ENCODE results near the gene SYMPK.
"Not testable (repeated sequence)": the region's sequence is repeated elsewhere in the genome, so short reads cannot be mapped to it uniquely, and the experiment has no call there.

Gene SYMPK

DNA sequence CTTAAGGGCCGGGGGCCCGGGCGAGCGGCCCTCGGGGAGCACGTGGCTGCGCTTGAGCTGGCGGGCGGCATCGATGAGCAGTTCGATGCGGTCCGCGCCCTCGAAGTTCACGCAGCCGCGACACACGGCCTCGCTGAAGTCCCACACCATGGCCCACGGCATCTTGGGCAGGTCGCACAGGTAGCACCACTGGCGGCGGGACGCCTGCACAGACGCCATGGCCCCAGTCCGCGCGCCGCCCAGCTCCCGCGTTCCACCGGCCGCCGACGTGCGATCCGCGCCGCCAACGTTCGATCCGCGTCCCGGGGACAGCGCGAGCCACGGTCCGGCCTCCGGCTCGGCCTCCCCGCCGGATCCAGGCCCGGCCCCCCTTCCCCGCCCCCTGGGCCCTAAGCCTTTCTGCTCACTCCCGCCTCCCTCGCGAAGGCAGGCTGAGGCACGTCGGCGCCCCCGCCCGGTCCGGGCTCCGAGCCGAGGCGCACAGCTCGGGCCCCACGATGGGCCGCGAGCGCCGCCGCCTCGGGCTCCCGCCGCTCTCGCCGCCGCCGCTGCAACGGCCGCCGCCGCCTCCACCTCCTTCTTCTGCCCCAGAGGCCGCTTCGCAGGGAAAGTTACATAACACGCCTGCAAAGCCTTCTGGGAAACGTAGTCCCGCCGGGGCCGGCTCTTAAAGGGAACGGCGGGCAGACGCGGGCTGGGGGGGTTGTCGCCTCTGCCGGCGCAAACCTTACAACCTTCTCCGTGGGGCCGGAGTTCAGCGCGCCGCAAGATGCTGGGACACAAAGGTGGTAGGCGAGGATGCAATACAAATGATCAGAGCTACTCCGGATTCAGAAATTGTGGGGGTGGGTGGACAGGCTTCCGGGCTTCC is 22.8 kb upstream of the SYMPK start, which contains the start of gene IRF2BP1:
Gene IRF2BP1, minus strand, starts transcription at position 586 of the 871 bp plus-strand sequence. Its CDS starts 367 bp downstream, at position 219.
- DNase-seq = peak; percentile 83

GRCh38 chr19:45884682-45885555 is 22.0 kb upstream of the SYMPK start:
- no peak for DNase-seq

DNA sequence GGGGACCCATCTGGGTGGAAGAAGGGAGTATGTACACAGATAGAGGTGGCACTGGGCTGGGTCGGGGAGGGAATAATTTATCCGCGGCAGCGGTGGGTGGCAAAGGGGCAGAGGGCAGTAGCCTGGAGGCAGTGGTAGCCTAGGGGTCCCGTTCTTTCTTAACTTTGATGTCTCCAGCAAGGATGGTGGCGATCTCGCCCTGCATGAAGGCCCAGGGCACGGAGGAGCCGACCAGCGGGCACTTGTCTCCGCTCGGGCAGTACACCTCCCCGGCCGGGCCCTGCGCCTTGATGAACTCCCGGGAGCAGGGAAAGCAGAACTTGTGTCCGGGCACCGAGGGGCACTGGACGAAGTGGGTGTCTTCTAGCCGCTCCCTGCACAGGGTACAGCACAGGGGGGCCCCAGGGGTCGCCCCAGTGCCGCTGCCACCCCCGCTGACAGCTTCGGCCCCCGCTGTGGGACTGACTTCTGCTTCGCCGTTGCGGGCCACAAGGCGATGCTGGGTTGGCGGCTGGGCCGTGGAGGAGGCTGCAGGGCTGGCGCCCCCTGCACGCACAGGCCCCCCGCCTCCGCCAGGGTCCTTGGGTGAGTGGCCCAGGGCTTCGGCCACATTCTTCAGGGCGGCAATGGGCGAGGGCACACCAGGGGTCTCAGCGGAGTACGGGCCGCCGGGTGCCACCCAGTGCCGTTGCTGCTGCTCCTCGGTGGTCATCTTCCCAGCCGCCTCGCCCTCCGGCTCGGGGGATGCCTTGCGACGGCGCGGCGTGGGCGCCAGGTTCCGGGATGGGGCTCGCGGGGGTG is 21.1 kb upstream of the SYMPK start:
- DNase-seq = no peak

GRCh38 chr19:45883586-45883880 is 20.6 kb upstream of the SYMPK start:
- DNase-seq = no peak

DNA sequence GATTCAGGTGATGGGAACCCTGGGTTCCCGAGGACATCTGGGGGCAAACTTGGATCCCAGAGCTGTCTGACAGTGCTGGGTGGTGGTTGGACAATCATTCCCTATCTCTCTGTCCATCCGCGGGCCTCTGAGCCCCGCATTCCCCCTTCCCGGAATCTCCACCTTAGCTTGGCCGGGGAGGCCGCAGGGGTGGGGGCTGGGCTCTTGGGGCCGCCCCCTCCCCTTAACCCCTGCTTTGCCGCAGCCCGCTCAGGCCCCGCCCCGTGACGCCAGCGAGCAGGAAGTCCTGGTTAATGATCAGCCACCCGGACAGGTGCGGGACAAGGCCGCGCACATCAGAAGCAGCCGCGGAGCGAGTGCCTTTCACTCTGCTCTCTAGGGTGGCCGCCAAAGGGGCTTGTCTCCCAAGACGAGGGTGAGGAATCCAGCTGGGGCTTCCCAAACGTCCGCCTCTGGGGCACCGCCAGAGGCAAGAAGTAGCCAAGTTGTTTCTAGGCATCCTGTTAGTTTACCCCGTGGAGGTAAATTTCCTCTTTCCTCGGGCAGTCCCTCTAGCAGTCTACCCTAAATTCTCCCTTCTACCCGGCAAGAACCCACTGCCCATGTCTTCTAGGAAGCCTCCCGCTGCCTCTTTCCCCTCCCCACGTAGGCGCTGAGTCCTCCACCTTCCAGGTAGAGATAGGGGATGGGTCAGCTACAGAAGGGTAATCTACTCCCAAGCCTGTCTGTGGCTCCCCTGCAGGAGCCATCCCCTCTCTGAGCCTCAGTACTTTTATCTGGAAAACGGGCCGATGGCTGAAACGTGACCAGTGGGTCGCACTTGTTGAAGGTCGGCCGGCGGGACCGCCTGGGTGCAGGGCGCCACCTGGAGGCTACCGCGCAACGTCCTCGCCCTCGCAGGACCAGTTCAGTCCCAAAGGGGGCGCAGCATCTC is 20.0 kb upstream of the SYMPK start:
- peak; percentile 80 for DNase-seq

DNA sequence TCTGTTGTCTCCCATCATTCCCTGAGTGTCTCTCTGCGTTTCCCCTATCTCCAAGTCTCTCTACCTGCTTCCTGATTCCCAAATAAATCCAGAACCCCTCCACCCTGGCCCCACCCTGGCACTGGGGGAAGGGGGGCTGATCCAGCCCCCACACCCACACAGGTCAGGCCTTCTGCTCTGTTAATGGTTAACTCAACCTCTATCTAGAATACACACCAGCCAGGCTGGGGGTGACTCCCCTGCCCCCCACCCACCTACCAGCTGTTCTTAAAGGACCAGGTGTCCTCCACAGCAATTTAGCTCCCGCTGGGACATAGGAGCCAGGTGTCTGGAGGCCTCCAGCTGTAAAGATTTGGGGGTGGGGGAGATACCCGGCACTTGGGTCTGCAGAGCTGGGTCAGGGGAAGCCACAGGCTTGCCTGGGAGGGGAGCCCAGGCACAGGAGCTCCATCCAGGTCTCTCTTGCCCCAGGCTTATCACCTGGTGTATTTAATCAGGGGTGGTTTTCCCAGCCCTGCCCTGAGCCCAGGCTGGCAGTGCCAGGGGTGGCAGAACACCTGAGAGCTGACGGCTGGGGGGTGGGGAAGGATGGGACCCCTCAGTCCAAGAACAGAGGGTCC is 19.1 kb upstream of the SYMPK start:
- no peak for DNase-seq

DNA sequence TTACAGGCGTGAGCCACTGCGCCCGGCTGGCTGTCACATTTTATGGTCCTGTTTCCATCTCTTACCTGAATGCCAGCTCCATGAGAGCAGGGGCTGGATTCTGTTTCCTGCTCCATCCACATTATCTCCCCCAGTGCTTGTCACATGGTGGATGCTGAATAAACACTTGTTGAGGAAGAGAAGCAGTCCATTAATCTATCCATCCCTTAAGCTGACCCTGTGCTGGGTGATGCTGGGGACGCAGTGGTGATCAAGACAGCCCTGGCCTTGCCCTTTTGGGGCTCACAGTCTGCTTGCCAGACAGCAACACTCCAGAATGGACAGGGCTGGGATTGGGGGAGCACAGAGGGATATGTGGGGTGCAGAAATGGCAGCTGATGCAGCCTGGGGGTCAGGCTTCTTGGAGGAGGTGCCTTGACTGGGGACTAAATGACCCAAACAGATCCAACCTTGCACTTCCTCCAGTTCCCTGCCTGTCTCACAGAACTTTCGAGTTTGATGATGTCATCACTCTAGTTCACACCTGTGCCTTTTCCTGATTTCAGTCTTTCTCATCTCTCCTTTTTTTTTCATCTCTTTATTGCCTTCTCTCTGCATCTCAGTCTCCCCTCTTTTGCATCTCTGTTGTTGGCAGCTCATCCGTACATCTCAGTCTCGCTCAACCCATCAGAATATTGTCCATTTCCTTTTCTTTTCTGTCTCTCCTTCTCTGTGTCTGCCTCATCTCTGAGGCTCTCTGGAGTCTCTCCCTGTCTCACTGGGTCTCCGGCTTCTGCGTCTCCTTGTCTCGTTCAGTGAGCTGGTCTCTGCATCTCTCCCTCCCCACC is 18.3 kb upstream of the SYMPK start:
- no peak for DNase-seq

GRCh38 chr19:45879971-45880370 is 17.0 kb upstream of the SYMPK start:
- no peak for DNase-seq

DNA sequence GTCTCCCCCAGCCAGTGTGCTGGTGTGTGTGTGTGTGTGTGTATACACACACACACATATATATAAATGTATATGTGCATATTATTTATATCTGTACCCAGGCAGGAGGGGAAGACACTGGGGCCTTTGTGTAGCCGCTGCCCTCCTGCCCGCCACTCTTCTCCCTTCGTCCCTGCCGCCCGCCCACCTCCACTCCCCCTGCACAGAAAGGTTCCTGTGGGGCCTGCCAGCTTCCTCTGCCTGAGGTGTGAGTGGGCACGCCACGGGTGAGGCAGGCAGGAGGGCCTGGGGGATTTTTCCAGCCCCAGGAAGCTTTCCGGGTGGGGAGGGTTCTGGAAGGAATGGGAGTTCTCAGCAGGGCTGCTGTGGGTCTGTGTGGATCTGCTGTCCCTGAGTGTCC is 16.1 kb upstream of the SYMPK start:
- DNase-seq = no peak

- no peak for DNase-seq
Observed at GRCh38 chr19:45878043-45878794, 15.3 kb upstream of the SYMPK start.

- DNase-seq = peak; percentile 65
Observed at GRCh38 chr19:45876411-45877197, 13.7 kb upstream of the SYMPK start.

DNA sequence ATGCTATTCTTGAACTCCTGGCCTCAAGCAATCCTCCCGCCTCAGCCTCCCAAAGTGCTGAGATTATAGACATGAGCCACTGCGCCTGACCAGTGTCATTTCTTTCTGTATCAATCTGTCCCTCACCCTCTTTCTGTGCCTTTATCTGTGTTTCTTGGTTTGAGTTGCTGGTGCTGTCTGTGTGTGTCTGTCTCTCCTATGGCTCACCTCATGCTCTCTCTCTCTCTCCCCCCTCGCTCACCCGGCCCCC is 13.1 kb upstream of the SYMPK start:
- no peak for DNase-seq

GRCh38 chr19:45874620-45874966 is 11.6 kb upstream of the SYMPK start:
- no peak for DNase-seq

GRCh38 chr19:45873219-45873772 is 10.3 kb upstream of the SYMPK start:
- DNase-seq = no peak

GRCh38 chr19:45872095-45872919 is 9.4 kb upstream of the SYMPK start:
- DNase-seq = no peak

GRCh38 chr19:45870798-45871197 is 7.9 kb upstream of the SYMPK start:
- no peak for DNase-seq

DNA sequence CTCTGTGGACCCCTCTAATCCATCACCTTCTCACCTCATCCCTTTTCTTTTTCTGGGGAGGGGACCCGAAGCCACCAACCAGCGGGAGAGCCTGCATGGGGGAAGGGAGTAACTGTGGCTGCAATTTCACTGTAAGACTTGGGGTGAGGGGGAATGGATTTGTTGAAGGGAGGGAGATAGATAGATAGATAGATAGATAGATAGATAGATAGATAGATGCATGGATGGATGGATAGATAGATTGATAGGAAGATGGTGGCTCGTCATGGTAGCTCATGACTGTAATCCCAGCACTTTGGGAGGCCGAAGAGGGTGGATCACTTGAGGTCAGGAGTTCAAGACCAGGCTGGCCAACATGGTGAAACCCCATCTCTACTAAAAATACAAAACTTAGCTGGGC is 4.3 kb upstream of the SYMPK start:
- not testable (repeated sequence) for DNase-seq
